OCI-LY1 (cell line): Measurements from ENCODE around the gene RAB10.

ENCODE experiments used
- H2AFZ ChIP-seq: fragments of 200-600 bp; sonication (generic), shearing (Covaris generic); 2 replicates; pipeline ENCODE4 v1.6.0; 2014; ENCODE audit warnings: antibody characterized with exemption, mild to moderate bottlenecking, low read length
- H3F3A ChIP-seq: fragments of 200-600 bp; sonication (generic), shearing (Covaris generic); 2 replicates; pipeline ENCODE4 v1.6.0; 2014; ENCODE audit warnings: mild to moderate bottlenecking, antibody characterized with exemption, low read length, moderate library complexity; ENCODE audit not compliant: insufficient read depth
- H3K27ac ChIP-seq: fragments of 200-600 bp; sonication (generic); 2 replicates; pipeline ENCODE4 v1.5.1; 2014; ENCODE audit warnings: low read length, mixed run types, mild to moderate bottlenecking, low read depth; ENCODE audit not compliant: poor library complexity, severe bottlenecking
- H3K27me3 ChIP-seq: fragments of 200-600 bp; sonication (generic); 2 replicates; pipeline ENCODE4 v1.6.0; 2014; ENCODE audit warnings: antibody characterized with exemption, mild to moderate bottlenecking, low read length, moderate library complexity; ENCODE audit not compliant: insufficient read depth
- H3K36me3 ChIP-seq: fragments of 200-600 bp; sonication (generic); 2 replicates; pipeline ENCODE4 v1.6.1; 2014; ENCODE audit warnings: mild to moderate bottlenecking, antibody characterized with exemption, low read length, moderate library complexity, mixed read lengths; ENCODE audit not compliant: insufficient read depth
- H3K4me1 ChIP-seq: fragments of 200-600 bp; sonication (generic); 2 replicates; pipeline ENCODE4 v1.5.1; 2014; ENCODE audit warnings: mild to moderate bottlenecking, low read length, moderate library complexity; ENCODE audit not compliant: insufficient read depth, severe bottlenecking
- H3K4me2 ChIP-seq: fragments of 200-600 bp; sonication (generic), shearing (Covaris generic); 2 replicates; pipeline ENCODE4 v1.6.1; 2014; ENCODE audit warnings: low read length
- H3K4me3 ChIP-seq: fragments of 200-600 bp; sonication (generic); 2 replicates; pipeline ENCODE4 v1.5.1; 2014; ENCODE audit warnings: low read length, low read depth, mild to moderate bottlenecking, mixed read lengths; ENCODE audit not compliant: poor library complexity, severe bottlenecking
- H3K79me2 ChIP-seq: fragments of 200-600 bp; shearing (Covaris generic); 2 replicates; pipeline ENCODE4 v1.6.1; 2016; ENCODE audit warnings: mixed run types, low read length, mixed read lengths; ENCODE audit not compliant: insufficient read depth
- H3K9ac ChIP-seq: fragments of 200-600 bp; sonication (generic), shearing (Covaris generic); 2 replicates; pipeline ENCODE4 v1.6.1; 2014; ENCODE audit warnings: mild to moderate bottlenecking, low read length, mixed read lengths
- H3K9me2 ChIP-seq: fragments of 200-600 bp; sonication (generic), shearing (Covaris generic); 2 replicates; pipeline ENCODE4 v1.6.1; 2014; ENCODE audit warnings: low read depth, mild to moderate bottlenecking, low read length, mixed read lengths
- H3K9me3 ChIP-seq: fragments of 200-600 bp; shearing (Covaris generic); 2 replicates; pipeline ENCODE4 v1.6.1; 2014; ENCODE audit warnings: low read length, mixed read lengths
- H4K20me1 ChIP-seq: fragments of 200-600 bp; sonication (generic), shearing (Covaris generic); 2 replicates; pipeline ENCODE4 v1.6.0; 2016; ENCODE audit warnings: mild to moderate bottlenecking, low read length; ENCODE audit not compliant: insufficient read depth
- CTCF ChIP-seq: fragments of 200-600 bp; sonication (generic), shearing (Covaris generic); IDR thresholded peaks from 2 replicates; pipeline ENCODE4 v1.5.1; 2017; ENCODE audit warnings: mild to moderate bottlenecking, antibody characterized with exemption, low read length, moderate library complexity, mixed read lengths
- EZH2 ChIP-seq: fragments of 200-600 bp; sonication (generic), shearing (Covaris generic); IDR thresholded peaks from 2 replicates; pipeline ENCODE4 v1.8.0; 2017; ENCODE audit warnings: borderline replicate concordance, mixed run types, mild to moderate bottlenecking, antibody characterized with exemption, low read length, moderate library complexity, mixed read lengths

Gene RAB10

GRCh38 chr2:26169226-26169625, 135.3 kb downstream of the RAB10 start:
- Histone ChIP-seq H3K27me3 (0 out of 2 replicates have a peak, but pooled peaks cover 6% of the 10 kb centered on the region), H2AFZ (no peak overlapping the region), H3K79me2 (no peaks in the 10 kb centered on the region), H3K9me2 (no peaks in the 10 kb centered on the region), H3K4me1 (no peaks in the 10 kb centered on the region), H3K36me3 (no peaks in the 10 kb centered on the region), H3F3A (no peaks in the 10 kb centered on the region), H3K9me3 (no peaks in the 10 kb centered on the region), H4K20me1 (no peaks in the 10 kb centered on the region), H3K4me2 (no peak overlapping the region), H3K4me3 (no peak overlapping the region), H3K9ac (no peak overlapping the region), H3K27ac (no peak overlapping the region)
- no peak for TF ChIP-seq CTCF
- TF ChIP-seq EZH2, result no peak

- Histone ChIP-seq H2AFZ (no peak overlapping the region), H3F3A (no peaks in the 10 kb centered on the region), H3K4me2 (no peak overlapping the region), H3K9me2 (no peaks in the 10 kb centered on the region), H3K4me3 (no peak overlapping the region), H3K27ac (no peak overlapping the region), H3K36me3 (no peaks in the 10 kb centered on the region), H3K4me1 (no peaks in the 10 kb centered on the region), H3K27me3 (0 out of 2 replicates have a peak, but pooled peaks cover 6% of the 10 kb centered on the region), H3K79me2 (no peaks in the 10 kb centered on the region), H3K9ac (no peak overlapping the region), H4K20me1 (no peaks in the 10 kb centered on the region), H3K9me3 (no peaks in the 10 kb centered on the region)
- TF ChIP-seq CTCF, result no peak
- TF ChIP-seq EZH2, result no peak
These were observed 136.0 kb downstream of the RAB10 start for GRCh38 chr2:26169681-26170414.

- no peaks in the 10 kb centered on the region for H3F3A ChIP-seq
- no peak overlapping the region for H3K4me2 ChIP-seq
- no peaks in the 10 kb centered on the region for H3K9me2 ChIP-seq
- no peak overlapping the region for H3K4me3 ChIP-seq
- no peaks in the 10 kb centered on the region for H3K9me3 ChIP-seq
- H4K20me1 ChIP-seq, result no peaks in the 10 kb centered on the region
- 0 out of 2 replicates have a peak, but pooled peaks cover 6% of the 10 kb centered on the region for H3K27me3 ChIP-seq
- H3K36me3 ChIP-seq, result no peaks in the 10 kb centered on the region
- H3K79me2 ChIP-seq, result no peaks in the 10 kb centered on the region
- TF ChIP-seq CTCF (no peak), EZH2 (no peak)
- no peak overlapping the region for H2AFZ ChIP-seq
- H3K9ac ChIP-seq, result no peak overlapping the region
- no peak overlapping the region for H3K27ac ChIP-seq
- H3K4me1 ChIP-seq, result no peaks in the 10 kb centered on the region
These were observed 136.9 kb downstream of the RAB10 start for GRCh38 chr2:26170795-26171194.
